Nucleus accumbens (tissue), 56 donors: Measurements from ENCODE around the gene ADGRG2.
A peak's percentile ranks its signal among the peaks of the same experiment; 100 is the strongest.

Experiments
- DNase-seq, 56 donors: peaks; one replicate each; lab custom pipeline; 2025; lab: John Stamatoyannopoulos, UW

Gene ADGRG2

GRCh38 chrX:19121898-19122640 lies at the start of gene ADGRG2:
Gene ADGRG2 (minus strand): TSS chrX:19122468. CDS start chrX:19068834, 53,634 bp downstream.
- peak in 9 of 56 donors; percentile 0 to 11 (median 0) for DNase-seq

- no peak for DNase-seq
Measured at GRCh38 chrX:19168609-19169008, 46.3 kb upstream of the ADGRG2 start.

GRCh38 chrX:19162851-19163250 lies 40.6 kb upstream of the ADGRG2 start:
- no peak for DNase-seq

- DNase-seq: no peak
Measured at GRCh38 chrX:19156186-19156585, 33.9 kb upstream of the ADGRG2 start.

- no peak for DNase-seq
Measured at GRCh38 chrX:19152762-19153161, 30.5 kb upstream of the ADGRG2 start.

- DNase-seq: no peak
Measured at GRCh38 chrX:19137067-19137466, 14.8 kb upstream of the ADGRG2 start.

- DNase-seq: no peak
Measured at GRCh38 chrX:19133784-19134183, 11.5 kb upstream of the ADGRG2 start.

GRCh38 chrX:19133231-19133630 lies 11.0 kb upstream of the ADGRG2 start:
- DNase-seq: no peak

- no peak for DNase-seq
Measured at GRCh38 chrX:19130628-19131027, 8.4 kb upstream of the ADGRG2 start.

- DNase-seq: no peak
Measured at GRCh38 chrX:19129694-19130093, 7.4 kb upstream of the ADGRG2 start.

GRCh38 chrX:19127649-19128168 lies 5.4 kb upstream of the ADGRG2 start:
- no peak for DNase-seq

- DNase-seq: no peak
Measured at GRCh38 chrX:19122641-19123009, 357 bp upstream of the ADGRG2 start.

GRCh38 chrX:19121466-19121865 lies 802 bp downstream of the ADGRG2 start:
- DNase-seq: no peak

- DNase-seq: no peak
Measured at GRCh38 chrX:19110642-19111041, 11.6 kb downstream of the ADGRG2 start.

GRCh38 chrX:19107035-19107434 lies 15.2 kb downstream of the ADGRG2 start:
- DNase-seq: no peak

- DNase-seq: no peak
Measured at GRCh38 chrX:19100586-19100985, 21.7 kb downstream of the ADGRG2 start.

GRCh38 chrX:19097553-19098283 lies 24.6 kb downstream of the ADGRG2 start:
- no peak for DNase-seq

GRCh38 chrX:19096586-19096985 lies 25.7 kb downstream of the ADGRG2 start:
- DNase-seq: no peak

GRCh38 chrX:19094654-19095053 lies 27.6 kb downstream of the ADGRG2 start:
- DNase-seq: no peak

- DNase-seq: no peak
Measured at GRCh38 chrX:19091596-19091995, 30.7 kb downstream of the ADGRG2 start.

- DNase-seq: no peak
Measured at GRCh38 chrX:19089555-19090040, 32.7 kb downstream of the ADGRG2 start.
